ENCODE results near the gene RBP4.

GRCh38 chr10:93547522-93547921 is 53.5 kb downstream of the RBP4 start:
- no peak for TF ChIP-seq CSDC2 (CRISPR knock-in tag; IDR thresholded peaks at IDR 0.05)
- TF ChIP-seq OSR1 (CRISPR knock-in tag; IDR thresholded peaks at IDR 0.05) = no peak
- no peak for TF ChIP-seq ARNTL (CRISPR knock-in tag; IDR thresholded peaks at IDR 0.05; ENCODE audit: borderline replicate concordance, low read depth)
- TF ChIP-seq PPARA (CRISPR knock-in tag; IDR thresholded peaks at IDR 0.05; ENCODE audit: borderline replicate concordance) = no peak
- TF ChIP-seq TSHZ2 (CRISPR knock-in tag; IDR thresholded peaks at IDR 0.05) = no peak
- no peak for TF ChIP-seq ZNF8 (CRISPR knock-in tag; IDR thresholded peaks at IDR 0.05)
- TF ChIP-seq CREB5 (CRISPR knock-in tag; IDR thresholded peaks at IDR 0.05; ENCODE audit: low read depth) = no peak
- TF ChIP-seq ZFP3 (CRISPR knock-in tag; IDR thresholded peaks at IDR 0.05) = no peak
- TF ChIP-seq PATZ1 (CRISPR knock-in tag; IDR thresholded peaks at IDR 0.05; ENCODE audit: borderline replicate concordance) = no peak
- TF ChIP-seq ZNF70 (CRISPR knock-in tag; IDR thresholded peaks at IDR 0.05) = no peak
- no peak for TF ChIP-seq RARB (CRISPR knock-in tag; IDR thresholded peaks at IDR 0.05)

All from SK-N-SH treated with all-trans-retinoic acid at 6 μM for 48 hours (cell line).